Tibial nerve (tissue), 4 donors: ENCODE results near the gene CRB2. TPM values are rescaled to one million over a fixed set of nuclear protein-coding genes. Genes with fewer than 3 reads are reported as not detected.

Experiments used
- DNase-seq, 2 donors: peaks; one replicate each; pipeline ENCODE4 v3.0.0-alpha.2; 2019; ENCODE audit warnings: low spot score in 2 of 2
- H3K27ac ChIP-seq, 4 donors: fragments of 200-600 bp; sonication (generic) in 3 of 4; one replicate each; pipeline ENCODE4 v1.5.1; 2017 to 2019; ENCODE audit warnings: mild to moderate bottlenecking in 1 of 4
- H3K27me3 ChIP-seq, 2 donors: fragments of 200-600 bp; sonication (generic) in 1 of 2; one replicate each; pipeline versions ENCODE4 v1.5.1 to v1.6.0; 2017 to 2019
- H3K36me3 ChIP-seq, 3 donors: fragments of 200-600 bp; sonication (generic); one replicate each; pipeline ENCODE4 v1.5.1; 2018 to 2019
- H3K4me1 ChIP-seq, 4 donors: fragments of 200-600 bp; sonication (generic) in 3 of 4; one replicate each; pipeline ENCODE4 v1.5.1; 2017 to 2019
- H3K4me3 ChIP-seq, 4 donors: fragments of 200-600 bp; sonication (generic) in 3 of 4; one replicate each; pipeline ENCODE4 v1.5.1; 2017 to 2019; ENCODE audit warnings: mild to moderate bottlenecking in 1 of 4, moderate library complexity in 1 of 4
- H3K9me3 ChIP-seq, 4 donors: fragments of 200-600 bp; sonication (generic) in 3 of 4; one replicate each; pipeline ENCODE4 v1.5.1; 2017 to 2019
- EP300 ChIP-seq, 2 donors: sonication (generic); formaldehyde crosslinking; IDR thresholded peaks; one replicate each; pipeline ENCODE4 v1.6.1; 2017; ENCODE audit warnings: antibody characterized with exemption in 2 of 2, mild to moderate bottlenecking in 1 of 2
- POLR2A ChIP-seq, 2 donors: fragments of 450-650 bp; IDR thresholded peaks; one replicate each; pipeline ENCODE4 v1.6.1; 2017; ENCODE audit warnings: antibody characterized with exemption in 2 of 2, mild to moderate bottlenecking in 2 of 2, moderate library complexity in 2 of 2
- WGBS, 2 donors: methylation state at CpG; one replicate each; pipeline ENCODE4 v1.1.5; 2018; 5-methylcytosine and 5-hydroxymethylcytosine counted together
- total RNA-seq, 4 donors: library from RNA; depleted of rRNA; stranded (reverse); fragments of >200 nt; gene quantifications; one replicate each; pipeline ENCODE4 v1.1.0, GENCODE V29; 2016
- TF ChIP-seq, protein P1 (sequence below), 5 experiments: fragments of 200-600 bp in 3 of 5; fragments of 450-650 bp in 2 of 5; sonication (generic) in 3 of 5; IDR thresholded peaks; one replicate each; pipeline ENCODE4 v1.5.1; 2016 to 2019; ENCODE audit warnings: antibody characterized with exemption in 5 of 5, mild to moderate bottlenecking in 3 of 5, moderate library complexity in 2 of 5

Gene CRB2
- total RNA-seq, 4 donors from 2014 or later: under 0.01 to 0.44 TPM; not detected in 2

DNA sequence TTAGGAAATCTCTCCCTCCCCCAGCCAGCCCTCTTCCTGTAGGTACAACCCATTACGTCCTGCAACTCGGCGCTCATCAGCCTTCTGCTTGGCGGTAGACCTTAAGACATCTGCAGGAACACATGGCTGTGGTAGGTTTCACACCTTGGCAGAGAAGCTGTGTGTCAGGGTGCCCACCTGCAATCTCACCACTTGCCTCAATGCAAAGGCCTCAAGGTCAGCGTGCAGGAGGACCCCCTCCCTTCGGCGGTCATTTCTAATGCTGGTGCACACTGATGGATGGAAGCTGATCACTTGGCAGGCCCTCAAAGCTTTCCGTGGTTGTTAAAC is 67.3 kb downstream of the CRB2 start:
- no peaks in the 10 kb centered on the region for H3K4me1 ChIP-seq
- H3K27me3 ChIP-seq: no peaks in the 10 kb centered on the region
- H3K36me3 ChIP-seq: peaks cover 0 to 81% (median 0%) of the 10 kb centered on the region in 3 donors
- TF ChIP-seq, protein P1, sequence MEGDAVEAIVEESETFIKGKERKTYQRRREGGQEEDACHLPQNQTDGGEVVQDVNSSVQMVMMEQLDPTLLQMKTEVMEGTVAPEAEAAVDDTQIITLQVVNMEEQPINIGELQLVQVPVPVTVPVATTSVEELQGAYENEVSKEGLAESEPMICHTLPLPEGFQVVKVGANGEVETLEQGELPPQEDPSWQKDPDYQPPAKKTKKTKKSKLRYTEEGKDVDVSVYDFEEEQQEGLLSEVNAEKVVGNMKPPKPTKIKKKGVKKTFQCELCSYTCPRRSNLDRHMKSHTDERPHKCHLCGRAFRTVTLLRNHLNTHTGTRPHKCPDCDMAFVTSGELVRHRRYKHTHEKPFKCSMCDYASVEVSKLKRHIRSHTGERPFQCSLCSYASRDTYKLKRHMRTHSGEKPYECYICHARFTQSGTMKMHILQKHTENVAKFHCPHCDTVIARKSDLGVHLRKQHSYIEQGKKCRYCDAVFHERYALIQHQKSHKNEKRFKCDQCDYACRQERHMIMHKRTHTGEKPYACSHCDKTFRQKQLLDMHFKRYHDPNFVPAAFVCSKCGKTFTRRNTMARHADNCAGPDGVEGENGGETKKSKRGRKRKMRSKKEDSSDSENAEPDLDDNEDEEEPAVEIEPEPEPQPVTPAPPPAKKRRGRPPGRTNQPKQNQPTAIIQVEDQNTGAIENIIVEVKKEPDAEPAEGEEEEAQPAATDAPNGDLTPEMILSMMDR (IDR thresholded peaks at IDR 0.05): no peak
- TF ChIP-seq POLR2A (IDR thresholded peaks at IDR 0.05) (no peak), EP300 (IDR thresholded peaks at IDR 0.05) (no peak)
- DNase-seq: no peak
- H3K27ac ChIP-seq: no peak overlapping the region
- no peaks in the 10 kb centered on the region for H3K9me3 ChIP-seq
- no peak overlapping the region for H3K4me3 ChIP-seq
- 88 to 90% methylated on average over 8 of the region's 8 CpGs for WGBS, 2 donors

DNA sequence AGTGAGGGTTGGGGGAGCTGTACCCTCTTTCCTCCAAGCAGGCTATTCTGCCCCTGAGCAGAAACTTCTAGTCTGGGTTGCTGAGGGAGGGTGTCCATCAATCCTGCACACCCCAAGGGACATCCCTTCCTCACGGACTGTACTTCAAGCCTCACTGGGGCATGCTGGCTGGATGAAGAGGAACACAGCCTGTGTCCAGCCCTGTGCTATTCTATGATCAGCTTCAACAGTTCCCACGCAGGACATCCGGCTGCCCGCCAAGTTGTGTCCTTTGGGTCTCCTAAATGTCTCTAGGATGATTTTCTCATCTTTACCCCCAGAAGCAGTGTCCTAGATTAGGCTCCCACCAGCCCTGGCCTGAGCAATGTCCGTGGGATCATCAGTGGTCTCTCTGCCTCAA is 68.1 kb downstream of the CRB2 start:
- H3K27ac ChIP-seq: no peak overlapping the region
- no peaks in the 10 kb centered on the region for H3K4me1 ChIP-seq
- WGBS, 2 donors: 81 to 91% methylated on average over 5 of the region's 5 CpGs
- peaks cover 0 to 2% (median 0%) of the 10 kb centered on the region in 4 donors for H3K9me3 ChIP-seq
- H3K27me3 ChIP-seq: no peaks in the 10 kb centered on the region
- H3K4me3 ChIP-seq: no peak overlapping the region
- DNase-seq: no peak
- peaks cover 0 to 77% (median 0%) of the 10 kb centered on the region in 3 donors for H3K36me3 ChIP-seq
- no peak for TF ChIP-seq POLR2A (IDR thresholded peaks at IDR 0.05)
- no peak for TF ChIP-seq EP300 (IDR thresholded peaks at IDR 0.05)
- TF ChIP-seq, protein P1 (IDR thresholded peaks at IDR 0.05): no peak

DNA sequence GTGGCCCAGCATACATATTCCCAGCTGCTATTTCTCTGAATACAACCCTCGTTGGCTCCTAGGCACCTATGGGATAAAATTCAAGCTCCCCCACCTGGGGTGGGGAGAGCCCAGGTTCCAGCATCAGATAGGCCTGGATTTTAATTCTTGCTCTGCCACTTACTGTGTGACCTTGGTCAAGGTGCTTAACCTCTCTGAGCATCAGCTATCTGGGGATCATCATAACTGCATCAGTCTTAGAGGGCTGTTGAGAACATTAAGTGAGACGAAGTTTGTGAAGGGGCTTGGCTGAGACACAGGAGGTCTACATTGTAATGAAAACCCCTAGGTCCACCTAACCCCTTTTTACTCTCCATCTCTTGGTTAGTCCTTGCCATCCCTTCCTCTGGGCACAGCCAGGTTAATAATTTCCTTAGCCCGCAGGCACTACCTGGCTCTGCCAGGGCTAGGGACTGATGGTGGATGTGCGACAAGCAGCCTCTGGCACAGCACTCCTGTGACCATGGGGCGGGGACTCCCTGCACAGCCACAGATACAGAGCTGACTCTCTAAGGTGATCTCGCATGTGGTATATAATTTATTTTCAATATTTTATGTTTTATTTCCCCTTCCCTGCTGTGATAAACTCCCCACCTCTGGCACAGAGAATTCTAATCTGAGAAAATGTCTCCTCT is 68.7 kb downstream of the CRB2 start:
- Histone ChIP-seq H3K4me1 (no peaks in the 10 kb centered on the region), H3K36me3 (peaks cover 0 to 77% (median 0%) of the 10 kb centered on the region in 3 donors), H3K4me3 (no peak overlapping the region), H3K27ac (no peak overlapping the region), H3K27me3 (no peaks in the 10 kb centered on the region), H3K9me3 (peaks cover 0 to 5% (median 0%) of the 10 kb centered on the region in 4 donors)
- TF ChIP-seq, protein P1 (IDR thresholded peaks at IDR 0.05): no peak
- TF ChIP-seq POLR2A (IDR thresholded peaks at IDR 0.05) (no peak), EP300 (IDR thresholded peaks at IDR 0.05) (no peak)
- 96 to 97% methylated on average over 6 of the region's 6 CpGs for WGBS, 2 donors
- DNase-seq: no peak

DNA sequence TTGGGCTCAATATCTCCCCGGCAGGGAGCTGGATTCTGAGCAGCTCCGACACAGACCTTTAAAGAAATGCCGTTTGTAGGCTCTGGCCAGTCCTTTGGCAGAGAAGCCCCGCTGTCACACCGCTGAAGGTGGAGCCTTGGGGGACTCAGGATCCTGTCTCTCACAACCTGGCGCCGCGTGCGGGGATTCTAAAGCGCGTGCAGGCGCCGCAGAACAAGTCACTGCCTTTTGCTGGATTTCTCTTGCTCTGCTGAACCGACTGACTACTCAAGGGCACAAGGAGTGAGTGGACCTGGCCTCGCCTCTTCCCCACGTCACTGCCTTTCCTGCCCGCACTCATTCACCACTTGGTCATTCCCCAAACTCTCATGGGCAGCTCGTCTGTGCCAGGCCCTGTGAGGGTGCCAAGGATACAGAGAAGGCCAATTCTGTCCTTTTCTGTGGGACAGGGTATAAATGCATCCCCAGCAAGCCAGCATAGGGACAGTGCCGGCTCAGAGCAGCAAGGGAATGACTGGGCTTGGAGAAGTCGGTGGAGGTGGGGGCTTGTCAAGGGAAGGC is 69.3 kb downstream of the CRB2 start:
- Histone ChIP-seq H3K4me3 (no peak overlapping the region), H3K4me1 (no peaks in the 10 kb centered on the region), H3K36me3 (peaks cover 0 to 77% (median 0%) of the 10 kb centered on the region in 3 donors), H3K27ac (no peak overlapping the region), H3K27me3 (no peaks in the 10 kb centered on the region), H3K9me3 (peaks cover 0 to 11% (median 0%) of the 10 kb centered on the region in 4 donors)
- DNase-seq: no peak
- WGBS, 2 donors: 80 to 84% methylated on average over 20 of the region's 20 CpGs
- TF ChIP-seq POLR2A (IDR thresholded peaks at IDR 0.05) (no peak), EP300 (IDR thresholded peaks at IDR 0.05) (no peak)
- TF ChIP-seq, protein P1 (IDR thresholded peaks at IDR 0.05): no peak

DNA sequence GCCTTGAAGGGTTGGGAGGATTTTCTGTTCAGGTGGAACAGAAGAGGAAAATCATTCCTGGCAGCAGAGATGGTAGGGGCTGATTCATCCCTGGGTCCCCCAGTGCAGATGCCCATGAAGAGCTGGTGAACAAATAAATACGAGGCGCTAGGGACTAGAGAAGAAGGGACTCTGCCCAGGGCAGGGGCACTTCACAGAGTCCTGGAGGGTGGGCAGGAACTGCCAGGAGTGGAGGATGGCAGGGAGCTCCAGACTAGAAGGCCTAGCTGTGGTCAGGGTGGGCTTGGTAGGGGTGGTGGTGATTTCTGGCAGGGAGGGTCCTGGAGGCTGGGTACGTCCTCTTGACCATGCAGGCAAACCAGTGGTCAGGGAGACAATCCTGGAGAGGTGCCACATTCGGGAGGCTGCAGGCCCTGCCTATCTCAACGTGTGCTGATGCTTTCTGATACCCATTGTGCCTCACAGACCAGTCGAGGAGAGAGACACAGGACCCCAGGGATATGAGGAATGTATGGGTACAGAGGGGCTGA is 69.9 kb downstream of the CRB2 start:
- peaks cover 0 to 11% (median 0%) of the 10 kb centered on the region in 4 donors for H3K9me3 ChIP-seq
- H3K36me3 ChIP-seq: peaks cover 0 to 77% (median 4%) of the 10 kb centered on the region in 3 donors
- no peaks in the 10 kb centered on the region for H3K27me3 ChIP-seq
- H3K4me3 ChIP-seq: no peak overlapping the region
- no peak overlapping the region for H3K27ac ChIP-seq
- WGBS, 2 donors: 83 to 88% methylated on average over 6 of the region's 6 CpGs
- no peak for TF ChIP-seq EP300 (IDR thresholded peaks at IDR 0.05)
- TF ChIP-seq, protein P1 (IDR thresholded peaks at IDR 0.05): no peak
- no peaks in the 10 kb centered on the region for H3K4me1 ChIP-seq
- no peak for DNase-seq
